ENCODE data around the gene USF2. TPM values are rescaled to one million over a fixed set of nuclear protein-coding genes. Genes with fewer than 3 reads are reported as not detected.

Gene USF2
- polyA plus RNA-seq, 1 donor (not counting 4 experiments of a cell fraction or from before 2014, with no cell fraction given) = 53.8 TPM

GRCh38 chr19:35301961-35302360 lies 33.2 kb downstream of the USF2 start:
- Histone ChIP-seq H3K27ac (ENCODE audit: control insufficient read depth, insufficient read depth, low read length) (no peak overlapping the region), H3K9me1 (ENCODE audit: control insufficient read depth, extremely low read depth, insufficient read depth, low read length) (no peaks in the 10 kb centered on the region), H4K20me1 (ENCODE audit: control insufficient read depth, extremely low read depth, insufficient read depth, low read length) (no peaks in the 10 kb centered on the region), H3K4me2 (ENCODE audit: control insufficient read depth, extremely low read depth, insufficient read depth, low read depth, low read length) (no peak overlapping the region), H3K79me2 (ENCODE audit: control insufficient read depth, insufficient read depth, low read length) (no peaks in the 10 kb centered on the region), H3K36me3 (ENCODE audit: control insufficient read depth in 2 of 2, extremely low read depth in 1 of 2, insufficient read depth in 2 of 2, low read length in 2 of 2) (no peaks in the 10 kb centered on the region), H3K4me3 (ENCODE audit: control insufficient read depth in 2 of 3, extremely low read depth in 1 of 3, insufficient read depth in 2 of 3, low read depth in 1 of 3, low read length in 3 of 3) (no peak overlapping the region), H3K9ac (ENCODE audit: control insufficient read depth, extremely low read depth, insufficient read depth, low read length) (no peak overlapping the region), H3K27me3 (ENCODE audit: control insufficient read depth, extremely low read depth, insufficient read depth, low read length) (no peaks in the 10 kb centered on the region), H2AFZ (ENCODE audit: control insufficient read depth, low read length) (no peak overlapping the region), H3K9me3 (ENCODE audit: control insufficient read depth, low read depth, low read length) (no peaks in the 10 kb centered on the region), H3K4me1 (ENCODE audit: control insufficient read depth, extremely low read depth, insufficient read depth, low read length) (no peaks in the 10 kb centered on the region)
- FAIRE-seq (no peak), DNase-seq (ENCODE audit: low read depth, low spot score) (no peak)
- dilution Hi-C loops (cut with MboI; ENCODE audit: extremely low pct_ligation_motif_present, low sequenced_read_pairs) = no loop called here
- TF ChIP-seq EZH2 (IDR thresholded peaks at IDR 0.05; ENCODE audit: low read length) (no peak), CTCF (optimal IDR thresholded peaks at IDR 0.05 in 1 of 3, IDR thresholded peaks at IDR 0.05 in 1 of 3, conservative IDR thresholded peaks at IDR 0.05 in 1 of 3; ENCODE audit: extremely low read depth in 1 of 3, insufficient read depth in 2 of 3, low read length in 3 of 3) (no peak)

- no peaks in the 10 kb centered on the region for H3K4me1 ChIP-seq (ENCODE audit: control insufficient read depth, extremely low read depth, insufficient read depth, low read length)
- H3K9me1 ChIP-seq (ENCODE audit: control insufficient read depth, extremely low read depth, insufficient read depth, low read length) = no peaks in the 10 kb centered on the region
- no peak overlapping the region for H3K4me3 ChIP-seq (ENCODE audit: control insufficient read depth in 2 of 3, extremely low read depth in 1 of 3, insufficient read depth in 2 of 3, low read depth in 1 of 3, low read length in 3 of 3)
- H3K9ac ChIP-seq (ENCODE audit: control insufficient read depth, extremely low read depth, insufficient read depth, low read length) = no peak overlapping the region
- no peaks in the 10 kb centered on the region for H3K27me3 ChIP-seq (ENCODE audit: control insufficient read depth, extremely low read depth, insufficient read depth, low read length)
- H4K20me1 ChIP-seq (ENCODE audit: control insufficient read depth, extremely low read depth, insufficient read depth, low read length) = no peaks in the 10 kb centered on the region
- DNase-seq (ENCODE audit: low read depth, low spot score) (no peak), FAIRE-seq (no peak)
- TF ChIP-seq CTCF (optimal IDR thresholded peaks at IDR 0.05 in 1 of 3, IDR thresholded peaks at IDR 0.05 in 1 of 3, conservative IDR thresholded peaks at IDR 0.05 in 1 of 3; ENCODE audit: extremely low read depth in 1 of 3, insufficient read depth in 2 of 3, low read length in 3 of 3) (no peak), EZH2 (IDR thresholded peaks at IDR 0.05; ENCODE audit: low read length) (no peak)
- H2AFZ ChIP-seq (ENCODE audit: control insufficient read depth, low read length) = no peak overlapping the region
- no peaks in the 10 kb centered on the region for H3K9me3 ChIP-seq (ENCODE audit: control insufficient read depth, low read depth, low read length)
- dilution Hi-C loops (cut with MboI; ENCODE audit: extremely low pct_ligation_motif_present, low sequenced_read_pairs) = no loop called here
- H3K4me2 ChIP-seq (ENCODE audit: control insufficient read depth, extremely low read depth, insufficient read depth, low read depth, low read length) = no peak overlapping the region
- H3K79me2 ChIP-seq (ENCODE audit: control insufficient read depth, insufficient read depth, low read length) = no peaks in the 10 kb centered on the region
- H3K36me3 ChIP-seq (ENCODE audit: control insufficient read depth in 2 of 2, extremely low read depth in 1 of 2, insufficient read depth in 2 of 2, low read length in 2 of 2) = no peaks in the 10 kb centered on the region
- no peak overlapping the region for H3K27ac ChIP-seq (ENCODE audit: control insufficient read depth, insufficient read depth, low read length)
Observed at GRCh38 chr19:35302446-35302845, 33.7 kb downstream of the USF2 start.

Measured in keratinocyte (primary cell).